RWPE1 (cell line): ENCODE results near the gene NUP210.

Experiments used
- CTCF ChIA-PET: fragments of 350-600 bp; sonication (Branson Sonifier 250); formaldehyde crosslinking; extraction: SDS; loops from one replicate; lab custom pipeline; 2021; lab: Yijun Ruan, JAX
- POLR2A ChIA-PET: fragments of 400-600 bp; formaldehyde crosslinking; extraction: SDS; loops from one replicate; lab custom pipeline; 2020; ENCODE audit warnings: antibody characterized with exemption; ENCODE audit not compliant: low non-redundant PET; lab: Yijun Ruan, JAX
- DNase-seq: peaks from one replicate; pipeline ENCODE4 v3.0.0; 2012; ENCODE audit warnings: low spot score
- H3K27ac ChIP-seq: fragments of 450-650 bp; 2 replicates; pipeline ENCODE4 v1.5.1; 2017
- TF ChIP-seq, protein P1 (sequence below): fragments of 450-650 bp; conservative IDR thresholded peaks from 2 replicates; pipeline ENCODE4 v1.5.1; 2017; ENCODE audit warnings: low read depth, mild to moderate bottlenecking

Gene NUP210

DNA sequence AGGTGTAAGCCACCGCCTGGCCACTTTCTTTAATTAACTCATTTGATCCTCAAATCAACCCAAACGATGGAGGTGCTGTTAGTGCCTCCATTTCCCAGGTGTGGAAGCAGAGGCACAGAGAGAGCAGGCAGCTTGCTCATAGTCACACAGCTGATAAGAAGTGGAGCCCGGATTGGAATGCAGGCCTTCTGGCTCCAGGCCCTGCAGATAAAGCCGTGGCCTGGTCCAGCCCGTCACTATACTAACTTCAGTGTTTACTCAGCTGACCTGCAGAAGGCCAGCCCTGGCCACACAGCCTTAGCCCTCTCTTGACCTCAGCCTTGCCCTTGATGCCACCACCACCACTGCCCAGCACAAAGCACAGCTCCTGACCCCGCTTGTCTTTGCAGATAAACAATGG, 116.7 kb downstream of the NUP210 start:
- DNase-seq = no peak
- TF ChIP-seq, protein P1, sequence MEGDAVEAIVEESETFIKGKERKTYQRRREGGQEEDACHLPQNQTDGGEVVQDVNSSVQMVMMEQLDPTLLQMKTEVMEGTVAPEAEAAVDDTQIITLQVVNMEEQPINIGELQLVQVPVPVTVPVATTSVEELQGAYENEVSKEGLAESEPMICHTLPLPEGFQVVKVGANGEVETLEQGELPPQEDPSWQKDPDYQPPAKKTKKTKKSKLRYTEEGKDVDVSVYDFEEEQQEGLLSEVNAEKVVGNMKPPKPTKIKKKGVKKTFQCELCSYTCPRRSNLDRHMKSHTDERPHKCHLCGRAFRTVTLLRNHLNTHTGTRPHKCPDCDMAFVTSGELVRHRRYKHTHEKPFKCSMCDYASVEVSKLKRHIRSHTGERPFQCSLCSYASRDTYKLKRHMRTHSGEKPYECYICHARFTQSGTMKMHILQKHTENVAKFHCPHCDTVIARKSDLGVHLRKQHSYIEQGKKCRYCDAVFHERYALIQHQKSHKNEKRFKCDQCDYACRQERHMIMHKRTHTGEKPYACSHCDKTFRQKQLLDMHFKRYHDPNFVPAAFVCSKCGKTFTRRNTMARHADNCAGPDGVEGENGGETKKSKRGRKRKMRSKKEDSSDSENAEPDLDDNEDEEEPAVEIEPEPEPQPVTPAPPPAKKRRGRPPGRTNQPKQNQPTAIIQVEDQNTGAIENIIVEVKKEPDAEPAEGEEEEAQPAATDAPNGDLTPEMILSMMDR = no peak
- H3K27ac ChIP-seq = no peak overlapping the region
- ChIA-PET CTCF (no interaction called here), POLR2A (no interaction called here)

DNA sequence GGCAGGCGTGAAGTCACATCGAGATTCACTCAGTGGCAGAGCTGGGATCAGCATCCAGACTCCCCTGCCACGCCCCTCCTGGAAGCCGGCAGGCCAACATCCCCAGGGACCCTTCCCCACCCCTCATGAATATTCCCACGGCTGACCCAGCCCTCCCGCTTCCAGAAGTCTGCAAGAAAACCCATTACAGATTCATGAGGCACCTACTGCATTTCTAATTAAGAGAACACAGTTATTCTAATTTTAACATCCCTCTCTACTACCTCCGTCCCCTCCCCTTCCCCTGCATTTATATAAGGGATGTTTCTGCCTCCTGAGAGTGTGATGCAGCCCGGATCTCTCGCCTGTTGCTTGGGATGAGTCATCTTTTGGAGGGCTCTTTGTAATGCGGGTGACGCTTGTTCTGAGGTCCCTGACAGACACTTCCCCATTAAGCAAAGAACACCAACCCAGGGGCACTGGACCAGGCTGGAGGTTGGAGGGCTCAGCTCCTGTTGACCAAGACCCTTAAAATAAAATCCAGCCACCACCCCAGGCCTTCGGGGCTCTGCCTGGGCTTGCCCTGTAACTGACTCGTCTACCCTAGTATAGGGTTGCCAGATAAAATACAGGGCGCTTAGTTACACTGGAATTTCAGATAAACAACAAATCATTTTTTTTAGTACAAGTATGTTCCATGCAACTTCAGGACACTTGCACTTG, 118.7 kb downstream of the NUP210 start:
- DNase-seq = peak; percentile 64
- 0 out of 2 replicates have a peak overlapping the region, but pooled peaks have one; percentile 6 for H3K27ac ChIP-seq
- CTCF ChIA-PET = no interaction called here

DNA sequence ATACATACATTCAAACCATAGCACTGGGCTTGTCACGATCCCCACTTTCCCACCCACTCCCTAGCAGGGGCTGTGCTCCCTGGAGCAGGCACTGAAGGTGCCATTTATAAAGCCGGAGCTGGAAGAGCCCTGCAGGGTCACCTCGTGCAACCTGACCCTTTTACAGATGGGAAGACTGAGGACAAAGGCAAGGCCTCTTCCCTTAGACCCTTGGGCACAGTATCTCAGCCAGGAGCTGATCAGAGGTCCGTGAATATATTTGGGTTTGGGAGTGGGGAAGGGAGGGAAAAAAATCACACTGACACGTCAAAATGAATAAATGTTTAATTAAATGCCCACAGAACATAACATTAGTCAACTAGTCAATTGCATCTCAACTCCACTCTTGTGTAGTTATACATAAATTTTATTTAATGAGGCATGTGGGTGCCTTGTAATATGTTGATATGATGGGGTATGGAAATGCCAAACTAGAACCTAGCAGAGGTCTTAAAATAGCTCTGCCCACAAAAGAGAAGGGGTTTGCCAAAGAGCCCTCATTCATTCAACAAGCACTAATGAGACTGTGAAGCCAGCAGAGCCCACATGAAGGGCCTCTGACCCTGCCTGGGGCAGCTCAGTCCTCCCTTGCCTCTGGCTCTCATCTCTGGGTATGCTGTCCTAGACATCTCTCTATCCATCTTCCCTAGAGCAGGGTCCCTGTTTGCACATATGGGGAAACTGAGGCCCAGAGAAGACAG, 119.4 kb downstream of the NUP210 start:
- DNase-seq = no peak
- ChIA-PET POLR2A (no interaction called here), CTCF (no interaction called here)
- H3K27ac ChIP-seq = no peak overlapping the region
- TF ChIP-seq, protein P1 = no peak

More for the DNA sequence above, 118.7 kb downstream of the NUP210 start:
- TF ChIP-seq, protein P1 = no peak
- POLR2A ChIA-PET = no interaction called here

DNA sequence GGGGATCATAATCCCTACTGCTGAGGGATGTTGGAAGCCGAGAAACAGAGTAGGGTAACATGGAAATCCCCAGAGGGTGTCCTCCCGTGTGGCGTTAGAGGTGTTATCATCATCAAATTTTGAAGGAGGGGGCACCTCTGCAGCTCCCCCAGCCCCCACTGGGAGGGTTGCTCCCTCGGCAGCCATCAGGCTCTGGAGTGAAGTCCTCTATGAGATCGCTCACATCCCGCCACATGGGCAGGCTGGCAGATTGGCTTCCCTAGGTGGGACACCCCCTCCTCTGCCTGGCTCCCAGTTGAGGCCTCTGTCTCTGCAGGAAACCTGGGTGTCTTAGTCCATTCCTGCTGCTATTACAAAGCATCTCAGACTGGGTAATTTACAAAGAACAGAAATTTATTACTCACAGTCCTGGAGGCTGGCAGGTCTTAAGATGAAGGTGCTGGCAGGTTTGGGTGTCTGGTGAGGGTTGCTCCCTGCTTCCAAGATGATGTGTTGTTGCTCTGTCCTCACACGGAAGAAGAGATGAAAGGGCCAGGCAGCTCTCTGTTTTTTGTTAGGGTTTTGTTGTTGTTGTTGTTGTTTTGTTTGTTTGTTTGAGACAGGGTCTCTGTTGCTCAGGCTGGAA, 120.5 kb downstream of the NUP210 start:
- ChIA-PET POLR2A (no interaction called here), CTCF (no interaction called here)

DNA sequence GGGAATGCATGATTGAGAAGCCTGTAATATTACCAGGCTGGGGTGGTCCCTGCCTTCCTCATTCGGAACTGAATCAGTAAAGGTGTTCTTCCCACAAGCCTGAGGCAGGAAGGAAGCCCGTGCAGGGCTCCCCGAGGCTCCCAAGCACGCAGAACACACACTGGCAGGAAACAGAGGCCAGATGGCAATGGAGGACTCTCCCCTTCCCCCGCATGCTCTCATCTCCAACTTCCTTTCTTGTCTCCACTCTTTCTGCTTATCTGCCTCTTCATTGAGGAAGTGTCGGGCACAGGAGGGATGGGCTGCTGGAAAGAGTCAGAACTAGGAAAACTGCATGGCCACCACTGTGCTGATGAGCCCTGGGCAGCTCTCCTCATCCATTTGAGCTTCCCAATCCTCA, 123.5 kb downstream of the NUP210 start:
- TF ChIP-seq, protein P1 = no peak
- no peak for DNase-seq
- H3K27ac ChIP-seq = no peak overlapping the region
- ChIA-PET CTCF (interaction anchor here (0.6 kb wide), 1 partner anchor 36 kb away, joined by 3 read pairs; no protein-coding TSS in a partner anchor), POLR2A (no interaction called here)

More for the DNA sequence above, 120.5 kb downstream of the NUP210 start:
- TF ChIP-seq, protein P1 = no peak
- DNase-seq = no peak
- H3K27ac ChIP-seq = no peak overlapping the region
